Measurements from ENCODE around the gene ZNF566. TPM values are rescaled to one million over a fixed set of nuclear protein-coding genes. Genes with fewer than 3 reads are reported as not detected.
A peak's percentile ranks its signal among the peaks of the same experiment; 100 is the strongest.

The ZNF566 gene
- total and polyA plus RNA-seq, 2 donors (not counting 3 experiments of a cell fraction or from before 2014, with no cell fraction given): 4.7 to 8.5 TPM

- no peaks in the 10 kb centered on the region for H3K9me3 ChIP-seq (replicated peaks; ENCODE audit: control insufficient read depth, insufficient read depth, low read length)
- no TSS peak for BruUV-seq (replicated peaks)
Observed at GRCh38 chr19:36417752-36418286, 71.5 kb downstream of the ZNF566 start.

More at GRCh38 chr19:36417752-36418286, 71.5 kb downstream of the ZNF566 start:
- no peaks in the 10 kb centered on the region for H3K9me1 ChIP-seq (replicated peaks; ENCODE audit: control insufficient read depth, extremely low read depth, insufficient read depth, low read length)
- H3K27ac ChIP-seq (ENCODE audit: insufficient read depth, low read depth, low read length): peak overlapping the region; percentile 72
- peaks cover 18% of the 10 kb centered on the region for H3K79me2 ChIP-seq (ENCODE audit: control insufficient read depth, insufficient read depth, low read length)
- CTCF ChIA-PET: no interaction called here
- DNase-seq (ENCODE audit: low read depth, low spot score) (no peak), FAIRE-seq (peak; percentile 58)
- no peak for TF ChIP-seq CTCF (IDR thresholded peaks at IDR 0.05; ENCODE audit: extremely low read depth in 1 of 2, insufficient read depth in 1 of 2, low read depth in 1 of 2, low read length in 2 of 2)
- no peak for TF ChIP-seq POLR2AphosphoS5 (IDR thresholded peaks at IDR 0.05; ENCODE audit: insufficient read depth, low read depth, low read length)
- TF ChIP-seq EZH2 (IDR thresholded peaks at IDR 0.05; ENCODE audit: borderline replicate concordance, low read depth, low read length, severe bottlenecking): no peak
- no peaks in the 10 kb centered on the region for H3K36me3 ChIP-seq (ENCODE audit: control insufficient read depth in 2 of 2, extremely low read depth in 1 of 2, insufficient read depth in 2 of 2, low read length in 2 of 2)
- POLR2A ChIA-PET: no interaction called here
- intact Hi-C loops (cut with micrococcal nuclease) (loop anchor here (1.0 kb wide), 1 partner anchor 71 kb away; the partner anchor contains the start of gene ZNF566), dilution Hi-C loops (cut with MboI; ENCODE audit: extremely low pct_ligation_motif_present, low sequenced_read_pairs) (no loop called here)
- H3K4me3 ChIP-seq (replicated peaks in 1 of 3; ENCODE audit: insufficient read depth in 1 of 3, low read depth in 1 of 3, low read length in 3 of 3): peak overlapping the region; percentile 70 to 74 (median 71)
- no peaks in the 10 kb centered on the region for H3K27me3 ChIP-seq (ENCODE audit: control insufficient read depth in 2 of 2, insufficient read depth in 2 of 2, low read length in 2 of 2)
- H4K20me1 ChIP-seq (replicated peaks; ENCODE audit: control insufficient read depth, extremely low read depth, insufficient read depth, low read length): no peaks in the 10 kb centered on the region
- peaks cover 11% of the 10 kb centered on the region for H3K4me1 ChIP-seq (ENCODE audit: control insufficient read depth, extremely low read depth, insufficient read depth, low read length)
- peak overlapping the region; percentile 98 for H2AFZ ChIP-seq (ENCODE audit: low read depth, low read length)
- H3K4me2 ChIP-seq (ENCODE audit: insufficient read depth, low read length): peak overlapping the region; percentile 36
- peak overlapping the region; percentile 86 for H3K9ac ChIP-seq (replicated peaks; ENCODE audit: extremely low read depth, insufficient read depth, low read length)
